Adipose tissue (tissue), 3 donors: ENCODE measurements around the gene YY1AP1. TPM values are rescaled to one million over a fixed set of nuclear protein-coding genes. Genes with fewer than 3 reads are reported as not detected.
"Not testable (repeated sequence)": the region's sequence is repeated elsewhere in the genome, so short reads cannot be mapped to it uniquely, and the experiment has no call there.

Source experiments
- H3K27ac ChIP-seq: one replicate; pipeline ENCODE4 v1.5.1; 2013; ENCODE audit warnings: low read depth, low read length
- WGBS, 3 donors: extraction: QIAGEN DNeasy Blood & Tissue Kit; methylation state at CpG; one replicate each; pipeline ENCODE4 v1.1.7; 2013; 5-methylcytosine and 5-hydroxymethylcytosine counted together
- polyA plus RNA-seq, 3 donors: library from polyadenylated mRNA; stranded (reverse); fragments of 200-250 nt; gene quantifications; one replicate each; pipeline ENCODE4 v1.2.3, GENCODE V29; 2013
- donor health status: healthy with polysubstance abuse.
- donor health status: Bipolar disorder and iron deficiency.
- donor health status: healthy.

YY1AP1 gene
- 10 to 100 TPM; 20.8 to 38.3 (median 32.3) TPM for polyA plus RNA-seq

GRCh38 chr1:155688324-155689080, at the start of gene YY1AP1:
Gene YY1AP1 (minus strand): TSS chr1:155688774. CDS start chr1:155680436, 8,338 bp downstream.
- WGBS, 3 donors = 0 to 1% (median 1%) methylated on average over 67 to 81 of the region's 81 CpGs
- H3K27ac ChIP-seq = peak within 1 kb of the TSS; percentile 97

GRCh38 chr1:155729031-155729898, 40.7 kb upstream of the YY1AP1 start:
- 61 to 66% (median 64%) methylated on average over 12 of the region's 12 CpGs for WGBS, 3 donors
- H3K27ac ChIP-seq = no peak overlapping the region

DNA sequence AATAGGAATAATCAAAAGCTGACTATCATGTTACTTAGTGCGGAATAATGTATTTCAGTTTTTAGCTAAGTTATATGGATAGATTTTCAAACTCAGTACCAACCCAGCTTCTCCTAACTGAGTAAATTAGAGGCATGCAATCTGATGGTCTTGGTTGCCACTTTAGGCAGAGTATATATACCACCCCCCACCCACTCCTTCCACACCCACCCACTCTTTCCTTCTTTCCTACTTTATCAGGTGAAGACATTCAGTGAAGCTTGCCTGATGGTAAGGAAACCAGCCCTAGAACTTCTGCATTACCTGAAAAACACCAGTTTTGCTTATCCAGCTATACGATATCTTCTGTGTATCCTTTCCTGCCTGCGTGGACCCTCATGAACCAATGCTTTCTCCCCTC, 36.6 kb upstream of the YY1AP1 start:
- H3K27ac ChIP-seq = no peak overlapping the region
- 96 to 98% (median 98%) methylated on average over 3 of the region's 3 CpGs for WGBS, 3 donors

- WGBS, 3 donors = 89 to 97% (median 96%) methylated on average over 4 of the region's 4 CpGs
- H3K27ac ChIP-seq = no peak overlapping the region
Measured at GRCh38 chr1:155719703-155720102, 31.1 kb upstream of the YY1AP1 start.

DNA sequence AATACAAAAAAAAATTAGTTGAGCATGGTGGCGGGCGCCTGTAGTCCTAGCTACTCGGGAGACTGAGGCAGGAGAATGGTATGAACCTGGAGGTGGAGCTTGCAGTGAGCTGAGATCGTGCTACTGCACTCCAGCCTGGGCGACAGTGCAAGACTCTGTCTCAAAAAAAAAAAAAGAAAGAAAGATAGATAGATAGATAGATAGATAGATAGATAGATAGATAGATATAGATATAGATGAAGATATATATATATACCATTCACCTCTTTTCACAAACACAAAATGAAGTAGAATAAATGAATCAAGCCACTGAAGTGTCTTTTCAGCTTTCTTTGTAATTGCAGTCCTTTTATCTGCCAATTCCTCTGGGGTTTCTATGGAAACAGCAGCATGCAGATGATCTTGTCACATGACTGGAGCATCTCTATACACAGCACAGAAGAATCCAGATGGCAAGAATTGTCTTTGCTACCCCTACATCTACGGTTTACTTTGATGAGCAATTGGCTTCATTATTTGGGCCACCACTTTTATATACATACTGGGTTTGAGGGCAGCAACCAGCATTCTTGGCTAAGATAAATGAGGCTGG, 30.0 kb upstream of the YY1AP1 start:
- not testable (repeated sequence) for H3K27ac ChIP-seq
- WGBS, 3 donors = 89 to 96% (median 93%) methylated on average over 6 of the region's 6 CpGs

GRCh38 chr1:155717041-155717440, 28.5 kb upstream of the YY1AP1 start:
- no peak overlapping the region for H3K27ac ChIP-seq
- 94 to 96% (median 96%) methylated on average over 7 of the region's 7 CpGs for WGBS, 3 donors

DNA sequence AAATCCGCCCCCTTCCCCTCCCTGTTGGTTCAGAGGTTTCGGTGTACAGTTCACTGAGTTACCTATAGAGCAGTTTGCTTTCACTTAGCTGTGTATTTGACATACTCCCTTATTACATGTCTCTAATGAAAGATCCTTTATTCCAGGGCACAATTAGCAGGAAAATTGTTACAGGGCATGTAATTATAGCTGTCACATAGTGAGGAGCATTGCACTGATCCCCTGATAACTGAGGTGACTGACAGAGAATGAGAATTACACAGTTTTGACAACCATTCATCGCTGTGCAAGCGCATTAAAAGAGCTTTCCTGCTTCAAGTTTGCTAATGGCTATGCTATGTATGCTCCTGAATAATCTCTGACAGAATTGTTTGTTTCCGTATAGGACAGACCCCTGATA, 27.2 kb upstream of the YY1AP1 start:
- 97 to 98% (median 97%) methylated on average over 5 of the region's 5 CpGs for WGBS, 3 donors
- H3K27ac ChIP-seq = no peak overlapping the region

DNA sequence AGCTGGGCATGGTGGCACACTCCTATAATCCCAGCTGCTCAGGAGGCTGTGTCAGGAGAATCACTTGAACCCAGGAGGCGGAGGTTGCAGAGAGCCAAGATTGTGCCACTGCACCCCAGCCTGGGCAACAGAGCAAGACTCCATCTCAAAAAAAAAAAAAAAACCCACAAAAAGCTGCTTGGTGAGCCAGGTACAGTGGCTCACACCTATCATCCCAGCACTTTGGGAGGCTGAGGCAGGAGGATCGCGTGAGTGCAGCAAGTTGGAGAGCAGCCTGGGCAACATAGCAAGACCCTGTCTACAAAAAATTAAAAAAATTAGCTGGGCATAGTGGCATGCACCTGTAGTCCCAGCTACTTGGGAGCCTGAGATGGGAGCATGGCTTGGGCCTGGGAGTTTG, 26.5 kb upstream of the YY1AP1 start:
- not testable (repeated sequence) for H3K27ac ChIP-seq
- WGBS, 3 donors = 94 to 99% (median 97%) methylated on average over 3 of the region's 3 CpGs

DNA sequence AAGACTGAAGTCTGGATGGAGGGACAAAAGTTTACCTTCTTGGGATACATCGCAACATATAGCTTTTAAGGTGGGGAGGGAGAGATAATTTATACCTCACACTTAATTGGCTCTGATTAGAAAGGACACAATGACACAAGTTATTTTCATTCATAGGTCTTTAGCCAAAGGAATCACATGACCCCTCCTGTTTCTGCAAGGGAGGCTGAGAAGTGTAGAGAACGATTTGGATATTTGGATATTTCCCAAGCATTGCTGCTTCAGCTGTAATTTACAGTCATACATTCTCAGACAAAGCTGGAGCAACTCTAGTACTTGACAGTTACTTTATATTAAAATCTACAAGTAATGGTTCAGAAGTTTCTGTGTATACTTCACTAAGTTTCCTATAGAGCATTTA, 24.5 kb upstream of the YY1AP1 start:
- H3K27ac ChIP-seq = no peak overlapping the region
- 55 to 72% (median 66%) methylated on average over 2 of the region's 2 CpGs for WGBS, 3 donors

GRCh38 chr1:155712636-155713035, 24.1 kb upstream of the YY1AP1 start:
- H3K27ac ChIP-seq = not testable (repeated sequence)
- WGBS, 3 donors = 82 to 89% (median 89%) methylated on average over 3 of the region's 3 CpGs

- 88 to 96% (median 90%) methylated on average over 1 to 2 of the region's 3 CpGs for WGBS, 3 donors
- H3K27ac ChIP-seq = not testable (repeated sequence)
Measured at GRCh38 chr1:155711457-155711856, 22.9 kb upstream of the YY1AP1 start.

- 98 to 100% (median 98%) methylated on average over 3 of the region's 3 CpGs for WGBS, 3 donors
- no peak overlapping the region for H3K27ac ChIP-seq
Measured at GRCh38 chr1:155709391-155709790, 20.8 kb upstream of the YY1AP1 start.

DNA sequence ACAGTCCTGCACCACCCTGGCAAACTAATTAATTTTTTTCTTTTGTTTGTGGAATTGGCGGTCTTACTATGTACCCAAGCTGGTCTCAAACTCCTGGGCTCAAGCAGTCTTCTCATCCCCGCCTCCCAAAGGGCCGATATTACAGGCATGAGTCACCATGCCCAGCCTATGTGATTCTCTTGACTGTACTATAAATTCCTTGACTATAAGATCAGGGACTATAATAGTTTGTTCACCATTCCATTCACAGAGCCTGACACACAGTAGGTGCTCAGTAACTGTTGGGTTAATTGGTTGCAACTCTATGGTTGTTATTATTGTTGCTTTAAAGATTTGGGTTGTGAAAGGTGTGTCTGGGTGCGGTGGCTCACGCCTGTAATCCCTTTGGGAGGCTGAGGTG, 17.6 kb upstream of the YY1AP1 start:
- 95 to 96% (median 96%) methylated on average over 5 of the region's 5 CpGs for WGBS, 3 donors
- H3K27ac ChIP-seq = no peak overlapping the region

GRCh38 chr1:155704414-155704813, 15.8 kb upstream of the YY1AP1 start:
- not testable (repeated sequence) for H3K27ac ChIP-seq
- WGBS, 3 donors = 94 to 98% (median 95%) methylated on average over 4 to 5 of the region's 5 CpGs

- H3K27ac ChIP-seq = no peak overlapping the region
- 91 to 94% (median 93%) methylated on average over 6 of the region's 6 CpGs for WGBS, 3 donors
Measured at GRCh38 chr1:155703216-155703615, 14.6 kb upstream of the YY1AP1 start.

DNA sequence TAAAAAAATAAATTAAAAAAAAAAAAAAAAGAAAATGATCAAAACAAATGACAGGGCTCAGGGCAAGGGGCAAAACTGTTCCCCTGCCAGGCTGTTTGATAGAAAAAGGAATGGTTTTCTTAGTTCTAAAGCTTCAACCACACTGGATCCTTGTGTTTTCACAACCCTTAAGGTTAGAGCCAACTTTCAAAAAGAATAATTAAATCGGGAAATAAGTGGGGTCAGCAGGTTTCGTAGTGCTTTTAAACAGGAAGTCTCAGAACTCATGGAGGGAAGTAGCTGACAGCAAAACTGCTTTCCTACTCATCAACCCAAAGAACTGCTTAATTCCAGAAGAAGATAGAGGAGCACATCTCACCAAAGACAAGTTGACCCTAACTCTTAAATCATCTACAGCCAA, 13.1 kb upstream of the YY1AP1 start:
- not testable (repeated sequence) for H3K27ac ChIP-seq
- WGBS, 3 donors = 29 to 51% (median 36%) methylated on average over 2 of the region's 2 CpGs

- not testable (repeated sequence) for H3K27ac ChIP-seq
- 78 to 91% (median 86%) methylated on average over 4 of the region's 4 CpGs for WGBS, 3 donors
Measured at GRCh38 chr1:155699062-155699461, 10.5 kb upstream of the YY1AP1 start.

DNA sequence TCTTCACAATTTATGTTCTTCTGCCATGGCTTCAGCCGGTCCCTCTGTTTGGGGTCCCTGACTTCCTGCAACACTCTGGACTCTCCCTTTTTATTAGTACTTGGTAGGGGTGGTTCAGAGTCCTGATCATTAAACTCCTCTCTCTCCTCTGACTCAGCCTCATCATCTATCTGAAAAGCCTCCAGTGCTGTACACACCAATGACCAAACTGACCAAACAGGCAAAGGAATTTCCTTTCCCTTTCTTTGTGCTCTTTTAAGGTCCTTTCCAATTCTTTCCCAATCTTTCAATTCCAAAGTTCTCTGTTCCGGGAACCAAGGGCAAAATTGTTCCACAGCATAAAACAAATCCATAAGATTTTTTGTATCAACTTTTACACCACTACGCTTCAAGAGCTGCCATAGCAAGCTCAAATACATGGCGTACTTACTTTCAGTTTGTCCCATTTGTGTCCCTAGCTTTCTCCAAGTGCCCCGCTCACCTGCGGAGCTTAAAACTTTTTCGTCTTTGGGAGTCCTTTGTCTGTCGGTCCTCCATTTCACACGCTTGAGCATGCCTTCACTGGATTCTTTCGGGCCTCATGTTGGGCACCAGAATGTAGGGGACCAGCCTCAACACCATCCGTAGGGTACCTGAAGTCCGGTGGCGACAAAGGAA, 9.9 kb upstream of the YY1AP1 start:
- H3K27ac ChIP-seq = no peak overlapping the region
- 92 to 96% (median 96%) methylated on average over 13 of the region's 13 CpGs for WGBS, 3 donors

- 86 to 92% (median 89%) methylated on average over 11 of the region's 11 CpGs for WGBS, 3 donors
Measured at GRCh38 chr1:155697616-155698015, 9.0 kb upstream of the YY1AP1 start.

More at GRCh38 chr1:155697616-155698015, 9.0 kb upstream of the YY1AP1 start:
- not testable (repeated sequence) for H3K27ac ChIP-seq
